Activated T-cell treated with anti-CD3 and anti-CD28 coated beads for 24 hours (primary cell): ENCODE results near the gene NIPSNAP2.
"Not testable (repeated sequence)": the region's sequence is repeated elsewhere in the genome, so short reads cannot be mapped to it uniquely, and the experiment has no call there.

Experiments used
- DNase-seq: peaks from one replicate; pipeline ENCODE4 v3.0.0-alpha.2; 2020; ENCODE audit warnings: low read depth

NIPSNAP2 gene

GRCh38 chr7:55975988-55976633 is 11.7 kb downstream of the NIPSNAP2 start:
- no peak for DNase-seq

GRCh38 chr7:55977831-55978230 is 13.4 kb downstream of the NIPSNAP2 start:
- no peak for DNase-seq

- DNase-seq = no peak
These were observed 15.9 kb downstream of the NIPSNAP2 start for GRCh38 chr7:55980266-55980665.

- DNase-seq = no peak
These were observed 19.2 kb downstream of the NIPSNAP2 start for GRCh38 chr7:55983537-55983936.

- no peak for DNase-seq
These were observed 28.0 kb downstream of the NIPSNAP2 start for GRCh38 chr7:55992346-55992745.

- DNase-seq = no peak
These were observed 32.6 kb downstream of the NIPSNAP2 start for GRCh38 chr7:55996856-55997500.

- DNase-seq = no peak
These were observed 39.4 kb downstream of the NIPSNAP2 start for GRCh38 chr7:56003749-56004148.

- no peak for DNase-seq
These were observed 42.8 kb downstream of the NIPSNAP2 start for GRCh38 chr7:56007167-56007652.

- no peak for DNase-seq
These were observed 43.5 kb downstream of the NIPSNAP2 start for GRCh38 chr7:56007891-56008290.

GRCh38 chr7:56009695-56010094 is 45.3 kb downstream of the NIPSNAP2 start:
- no peak for DNase-seq

- not testable (repeated sequence) for DNase-seq
These were observed 52.6 kb downstream of the NIPSNAP2 start for GRCh38 chr7:56017015-56017414.

GRCh38 chr7:56019501-56019900 is 55.1 kb downstream of the NIPSNAP2 start:
- no peak for DNase-seq

- DNase-seq = no peak
These were observed 59.1 kb downstream of the NIPSNAP2 start for GRCh38 chr7:56023500-56023899.

- no peak for DNase-seq
These were observed 62.2 kb downstream of the NIPSNAP2 start for GRCh38 chr7:56026538-56026937.

- no peak for DNase-seq
These were observed 64.7 kb downstream of the NIPSNAP2 start for GRCh38 chr7:56028942-56029630.

- no peak for DNase-seq
These were observed 66.0 kb downstream of the NIPSNAP2 start for GRCh38 chr7:56030340-56030739.

- not testable (repeated sequence) for DNase-seq
These were observed 67.2 kb downstream of the NIPSNAP2 start for GRCh38 chr7:56031556-56031955.

GRCh38 chr7:56032578-56032977 is 68.2 kb downstream of the NIPSNAP2 start:
- DNase-seq = not testable (repeated sequence)

- DNase-seq = peak; percentile 50
These were observed 69.5 kb downstream of the NIPSNAP2 start for GRCh38 chr7:56033671-56034432.

GRCh38 chr7:56040730-56041129 is 76.3 kb downstream of the NIPSNAP2 start:
- DNase-seq = no peak

GRCh38 chr7:56045758-56046157 is 81.4 kb downstream of the NIPSNAP2 start:
- not testable (repeated sequence) for DNase-seq

GRCh38 chr7:56046721-56047445 is 82.5 kb downstream of the NIPSNAP2 start:
- no peak for DNase-seq
